IMR-90 (cell line): ENCODE data around the gene PTK6.

ENCODE experiments used
- BHLHE40 ChIP-seq: fragments of 150-350 bp; IDR thresholded peaks from 2 replicates; pipeline ENCODE4 v1.6.1; 2016; ENCODE audit warnings: mild to moderate bottlenecking, low read depth, low read length
- CHD1 ChIP-seq: IDR thresholded peaks from 2 replicates; pipeline ENCODE4 v1.6.1; 2012; ENCODE audit warnings: low read depth, low read length, improper control_type of control experiment
- CTCF ChIP-seq: conservative IDR thresholded peaks from 2 replicates; pipeline ENCODE4 v1.5.1; 2012; ENCODE audit warnings: mild to moderate bottlenecking, low read depth, low read length, improper control_type of control experiment
- FOS ChIP-seq: fragments of 150-350 bp; IDR thresholded peaks from 2 replicates; pipeline ENCODE4 v1.6.1; 2016; ENCODE audit warnings: low read depth, low read length
- NFE2L2 ChIP-seq: fragments of 150-350 bp; IDR thresholded peaks from 2 replicates; pipeline ENCODE4 v1.6.1; 2016; ENCODE audit warnings: low read depth, mild to moderate bottlenecking, low read length
- POLR2A ChIP-seq: IDR thresholded peaks from 2 replicates; pipeline ENCODE4 v1.6.1; 2012; ENCODE audit warnings: mild to moderate bottlenecking, low read depth, low read length
- SMC3 ChIP-seq: fragments of 150-350 bp; IDR thresholded peaks from 2 replicates; pipeline ENCODE4 v1.6.1; 2016; ENCODE audit warnings: low read depth, mild to moderate bottlenecking, antibody characterized with exemption, low read length, moderate library complexity

- no peak for TF ChIP-seq CTCF
- TF ChIP-seq POLR2A: no peak
- TF ChIP-seq BHLHE40: no peak
- no peak for TF ChIP-seq SMC3
- TF ChIP-seq CHD1: no peak
- TF ChIP-seq NFE2L2: no peak
- no peak for TF ChIP-seq FOS
These were observed 26.2 kb upstream of the PTK6 start for GRCh38 chr20:63563225-63563935.
